Choroid plexus epithelial cell (primary cell): Measurements from ENCODE around the gene ERG.

Experiments used
- DNase-seq: peaks from one replicate; pipeline ENCODE4 v3.0.0-alpha.2; 2010; ENCODE audit warnings: low read depth
- H3K4me3 ChIP-seq: 2 replicates; pipeline ENCODE4 v1.5.1; 2011; ENCODE audit warnings: low read depth, mild to moderate bottlenecking, control low read depth, low read length, moderate library complexity
- TF ChIP-seq, protein P1 (sequence below): conservative IDR thresholded peaks from 2 replicates; pipeline ENCODE4 v1.5.1; 2011; ENCODE audit warnings: low read depth, mild to moderate bottlenecking, control low read depth, inconsistent platforms, low read length, moderate library complexity

Gene ERG

GRCh38 chr21:38486706-38487105, 11.6 kb downstream of the ERG start:
- TF ChIP-seq, protein P1, sequence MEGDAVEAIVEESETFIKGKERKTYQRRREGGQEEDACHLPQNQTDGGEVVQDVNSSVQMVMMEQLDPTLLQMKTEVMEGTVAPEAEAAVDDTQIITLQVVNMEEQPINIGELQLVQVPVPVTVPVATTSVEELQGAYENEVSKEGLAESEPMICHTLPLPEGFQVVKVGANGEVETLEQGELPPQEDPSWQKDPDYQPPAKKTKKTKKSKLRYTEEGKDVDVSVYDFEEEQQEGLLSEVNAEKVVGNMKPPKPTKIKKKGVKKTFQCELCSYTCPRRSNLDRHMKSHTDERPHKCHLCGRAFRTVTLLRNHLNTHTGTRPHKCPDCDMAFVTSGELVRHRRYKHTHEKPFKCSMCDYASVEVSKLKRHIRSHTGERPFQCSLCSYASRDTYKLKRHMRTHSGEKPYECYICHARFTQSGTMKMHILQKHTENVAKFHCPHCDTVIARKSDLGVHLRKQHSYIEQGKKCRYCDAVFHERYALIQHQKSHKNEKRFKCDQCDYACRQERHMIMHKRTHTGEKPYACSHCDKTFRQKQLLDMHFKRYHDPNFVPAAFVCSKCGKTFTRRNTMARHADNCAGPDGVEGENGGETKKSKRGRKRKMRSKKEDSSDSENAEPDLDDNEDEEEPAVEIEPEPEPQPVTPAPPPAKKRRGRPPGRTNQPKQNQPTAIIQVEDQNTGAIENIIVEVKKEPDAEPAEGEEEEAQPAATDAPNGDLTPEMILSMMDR: no peak
- no peak for DNase-seq
- no peak overlapping the region for H3K4me3 ChIP-seq

- TF ChIP-seq, protein P1: no peak
- DNase-seq: peak; percentile 80
- no peak overlapping the region for H3K4me3 ChIP-seq
These were observed 12.1 kb downstream of the ERG start for GRCh38 chr21:38486221-38486620.

GRCh38 chr21:38479641-38480525, 18.4 kb downstream of the ERG start:
- no peak for DNase-seq
- H3K4me3 ChIP-seq: no peak overlapping the region
- TF ChIP-seq, protein P1: no peak

GRCh38 chr21:38478782-38479181, 19.5 kb downstream of the ERG start:
- peak; percentile 84 for DNase-seq
- TF ChIP-seq, protein P1: no peak

DNA sequence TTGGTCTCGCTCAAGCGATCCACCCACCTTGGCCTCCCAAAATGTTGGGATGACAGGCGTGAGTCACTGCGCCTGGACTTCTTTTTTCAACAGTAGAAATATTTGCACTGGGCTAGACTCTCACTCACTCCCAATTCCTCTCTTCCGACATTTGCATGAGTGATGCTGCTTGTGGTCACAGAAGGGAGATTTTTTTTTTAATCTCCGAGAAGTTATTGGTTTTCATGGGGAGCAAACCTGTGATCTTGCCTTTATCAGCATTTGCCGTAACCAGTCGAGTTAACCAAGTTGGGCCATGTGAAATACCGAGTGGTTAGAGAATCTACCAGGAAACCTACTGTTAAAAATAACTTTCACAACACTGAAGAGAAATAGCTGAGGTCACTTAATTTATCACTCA, 21.1 kb downstream of the ERG start:
- TF ChIP-seq, protein P1: no peak
- DNase-seq: no peak
- no peak overlapping the region for H3K4me3 ChIP-seq

More at GRCh38 chr21:38478782-38479181, 19.5 kb downstream of the ERG start:
- no peak overlapping the region for H3K4me3 ChIP-seq

- TF ChIP-seq, protein P1: no peak
- no peak overlapping the region for H3K4me3 ChIP-seq
- no peak for DNase-seq
These were observed 21.9 kb downstream of the ERG start for GRCh38 chr21:38476385-38476784.

DNA sequence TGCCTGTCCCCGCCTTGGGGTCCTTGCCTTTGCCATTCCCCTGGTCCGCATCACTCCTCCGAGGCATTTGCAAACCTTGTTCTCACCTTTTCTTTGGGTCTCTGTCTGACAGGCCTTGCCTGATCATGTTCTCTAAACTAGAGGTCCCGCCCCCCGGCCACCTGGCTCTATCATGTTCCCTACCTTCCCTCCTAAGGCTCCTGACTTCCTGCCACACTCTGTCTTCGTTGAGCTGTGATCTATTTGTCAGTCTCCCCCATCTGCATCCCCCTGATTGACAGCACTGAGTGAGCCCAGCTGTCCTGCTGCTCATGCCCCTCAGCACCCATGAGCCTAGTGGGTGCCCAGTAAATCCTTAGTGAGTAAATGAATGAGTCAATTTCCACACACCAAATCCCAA, 22.8 kb downstream of the ERG start:
- H3K4me3 ChIP-seq: no peak overlapping the region
- TF ChIP-seq, protein P1: no peak
- DNase-seq: no peak
